ENCODE data around the gene SS18L1. TPM values are rescaled to one million over a fixed set of nuclear protein-coding genes. Genes with fewer than 3 reads are reported as not detected.

The SS18L1 gene
- total RNA-seq, 2 experiments from 2014 or later: 17.0 to 17.7 TPM

DNA sequence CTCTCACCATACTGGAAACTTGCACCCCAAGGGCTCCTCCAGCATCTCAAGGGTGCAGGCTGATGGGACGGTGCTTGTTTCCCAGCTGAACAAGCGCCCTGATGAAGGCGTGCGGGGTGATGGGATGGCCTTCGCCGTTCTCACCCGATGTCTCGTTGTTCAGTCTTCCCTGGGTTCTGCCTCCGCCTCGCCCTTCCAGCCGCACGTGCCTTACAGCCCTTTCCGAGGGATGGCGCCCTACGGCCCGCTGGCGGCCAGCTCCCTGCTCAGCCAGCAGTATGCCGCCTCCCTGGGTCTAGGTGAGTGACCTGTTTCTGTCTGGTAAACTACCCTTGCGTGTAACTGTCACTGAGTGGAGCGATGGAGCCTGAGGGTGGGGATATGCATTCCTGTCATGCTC lies 17.4 kb upstream of the SS18L1 start:
- Histone ChIP-seq H2AFZ (ENCODE audit: low read length) (no peak overlapping the region), H3K4me3 (ENCODE audit: low read depth, low read length, poor library complexity, severe bottlenecking) (no peak overlapping the region), H3K36me3 (ENCODE audit: insufficient read depth, low read length) (peaks cover 78% of the 10 kb centered on the region), H3K4me2 (ENCODE audit: low read length) (no peak overlapping the region), H3K79me2 (ENCODE audit: insufficient read depth, low read depth, low read length) (peaks cover 20% of the 10 kb centered on the region), H3K9me2 (ENCODE audit: insufficient read depth, low read length) (no peaks in the 10 kb centered on the region), H3K4me1 (ENCODE audit: insufficient read depth, low read length, poor library complexity, severe bottlenecking) (peaks cover 35% of the 10 kb centered on the region), H4K20me1 (ENCODE audit: insufficient read depth, low read length) (peaks cover 13% of the 10 kb centered on the region), H3K9me3 (ENCODE audit: low read length) (no peaks in the 10 kb centered on the region), H3K27ac (ENCODE audit: low read depth, low read length, poor library complexity, severe bottlenecking) (no peak overlapping the region)
- no TSS peak for BruUV-seq (replicated peaks)
- ChIA-PET CTCF (ENCODE audit: unreplicated experiment) (no interaction called here), POLR2A (no interaction called here)
- no peak for DNase-seq (ENCODE audit: low spot score)
- intact Hi-C loops (cut with micrococcal nuclease; ENCODE audit: unreplicated experiment): no loop called here
- TF ChIP-seq EZH2phosphoT487 (IDR thresholded peaks at IDR 0.05; ENCODE audit: borderline replicate concordance, low read depth, low read length): no peak
- TF ChIP-seq, protein P1, sequence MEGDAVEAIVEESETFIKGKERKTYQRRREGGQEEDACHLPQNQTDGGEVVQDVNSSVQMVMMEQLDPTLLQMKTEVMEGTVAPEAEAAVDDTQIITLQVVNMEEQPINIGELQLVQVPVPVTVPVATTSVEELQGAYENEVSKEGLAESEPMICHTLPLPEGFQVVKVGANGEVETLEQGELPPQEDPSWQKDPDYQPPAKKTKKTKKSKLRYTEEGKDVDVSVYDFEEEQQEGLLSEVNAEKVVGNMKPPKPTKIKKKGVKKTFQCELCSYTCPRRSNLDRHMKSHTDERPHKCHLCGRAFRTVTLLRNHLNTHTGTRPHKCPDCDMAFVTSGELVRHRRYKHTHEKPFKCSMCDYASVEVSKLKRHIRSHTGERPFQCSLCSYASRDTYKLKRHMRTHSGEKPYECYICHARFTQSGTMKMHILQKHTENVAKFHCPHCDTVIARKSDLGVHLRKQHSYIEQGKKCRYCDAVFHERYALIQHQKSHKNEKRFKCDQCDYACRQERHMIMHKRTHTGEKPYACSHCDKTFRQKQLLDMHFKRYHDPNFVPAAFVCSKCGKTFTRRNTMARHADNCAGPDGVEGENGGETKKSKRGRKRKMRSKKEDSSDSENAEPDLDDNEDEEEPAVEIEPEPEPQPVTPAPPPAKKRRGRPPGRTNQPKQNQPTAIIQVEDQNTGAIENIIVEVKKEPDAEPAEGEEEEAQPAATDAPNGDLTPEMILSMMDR (conservative IDR thresholded peaks at IDR 0.05; ENCODE audit: low read length): no peak

DNA sequence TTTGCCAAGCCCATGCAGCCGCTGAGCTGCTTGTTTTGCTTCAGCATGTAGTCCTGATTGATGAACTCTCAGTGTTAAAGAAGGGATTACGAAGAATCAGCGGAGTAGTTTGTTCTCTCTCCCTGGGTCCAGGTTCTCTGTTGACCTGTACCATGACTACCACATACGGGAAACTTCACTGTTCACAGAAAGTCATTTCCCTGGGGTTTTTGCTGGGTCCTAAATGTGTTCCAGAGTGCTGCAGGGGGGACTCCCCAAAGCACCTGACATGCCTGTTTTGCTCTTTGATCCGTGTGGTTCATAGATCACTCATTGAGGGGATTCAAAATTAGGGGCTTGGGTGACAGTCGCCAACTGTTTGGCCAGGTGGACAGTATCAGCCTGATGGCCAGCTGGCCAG lies 15.8 kb upstream of the SS18L1 start:
- H3K4me2 ChIP-seq (ENCODE audit: low read length): no peak overlapping the region
- peaks cover 94% of the 10 kb centered on the region for H3K36me3 ChIP-seq (ENCODE audit: insufficient read depth, low read length)
- POLR2A ChIA-PET: no interaction called here
- no peak for TF ChIP-seq EZH2phosphoT487 (IDR thresholded peaks at IDR 0.05; ENCODE audit: borderline replicate concordance, low read depth, low read length)
- TF ChIP-seq, protein P1 (conservative IDR thresholded peaks at IDR 0.05; ENCODE audit: low read length): no peak
- H2AFZ ChIP-seq (ENCODE audit: low read length): no peak overlapping the region
- no peak overlapping the region for H3K27ac ChIP-seq (ENCODE audit: low read depth, low read length, poor library complexity, severe bottlenecking)
- H3K9me2 ChIP-seq (ENCODE audit: insufficient read depth, low read length): no peaks in the 10 kb centered on the region
- BruUV-seq (replicated peaks): no TSS peak
- peaks cover 13% of the 10 kb centered on the region for H4K20me1 ChIP-seq (ENCODE audit: insufficient read depth, low read length)
- intact Hi-C loops (cut with micrococcal nuclease; ENCODE audit: unreplicated experiment): no loop called here
- CTCF ChIA-PET (ENCODE audit: unreplicated experiment): no interaction called here
- no peak overlapping the region for H3K4me3 ChIP-seq (ENCODE audit: low read depth, low read length, poor library complexity, severe bottlenecking)
- DNase-seq (ENCODE audit: low spot score): no peak
- no peaks in the 10 kb centered on the region for H3K9me3 ChIP-seq (ENCODE audit: low read length)
- peaks cover 19% of the 10 kb centered on the region for H3K79me2 ChIP-seq (ENCODE audit: insufficient read depth, low read depth, low read length)
- H3K4me1 ChIP-seq (ENCODE audit: insufficient read depth, low read length, poor library complexity, severe bottlenecking): peaks cover 32% of the 10 kb centered on the region

DNA sequence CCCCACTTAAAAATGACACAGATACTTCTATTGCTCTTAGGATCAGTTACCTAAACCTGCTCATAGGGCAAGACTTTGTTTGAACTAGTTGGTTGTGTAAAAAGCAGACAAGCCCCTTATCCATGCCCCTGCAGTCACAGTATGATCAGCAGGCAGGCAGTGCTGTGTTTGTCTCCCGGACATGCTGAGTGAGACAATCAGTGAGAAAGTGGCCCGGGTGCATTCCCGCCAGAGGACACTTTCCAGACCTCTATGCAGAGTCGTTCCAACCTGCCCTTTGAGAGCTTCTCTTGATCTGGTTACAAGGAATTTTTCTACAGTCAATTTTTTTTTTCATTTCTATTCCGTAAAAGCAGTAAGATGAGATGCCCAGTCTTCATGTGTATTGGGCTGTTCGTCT lies 15.1 kb upstream of the SS18L1 start:
- Histone ChIP-seq H2AFZ (ENCODE audit: low read length) (no peak overlapping the region), H3K9me2 (ENCODE audit: insufficient read depth, low read length) (no peaks in the 10 kb centered on the region), H3K4me1 (ENCODE audit: insufficient read depth, low read length, poor library complexity, severe bottlenecking) (peaks cover 27% of the 10 kb centered on the region), H3K4me2 (ENCODE audit: low read length) (no peak overlapping the region), H4K20me1 (ENCODE audit: insufficient read depth, low read length) (peaks cover 9% of the 10 kb centered on the region), H3K9me3 (ENCODE audit: low read length) (no peaks in the 10 kb centered on the region), H3K79me2 (ENCODE audit: insufficient read depth, low read depth, low read length) (peaks cover 12% of the 10 kb centered on the region), H3K27ac (ENCODE audit: low read depth, low read length, poor library complexity, severe bottlenecking) (peak overlapping the region; percentile 73), H3K4me3 (ENCODE audit: low read depth, low read length, poor library complexity, severe bottlenecking) (no peak overlapping the region), H3K36me3 (ENCODE audit: insufficient read depth, low read length) (peaks cover 100% of the 10 kb centered on the region)
- intact Hi-C loops (cut with micrococcal nuclease; ENCODE audit: unreplicated experiment): no loop called here
- DNase-seq (ENCODE audit: low spot score): no peak
- POLR2A ChIA-PET: no interaction called here
- CTCF ChIA-PET (ENCODE audit: unreplicated experiment): no interaction called here
- TF ChIP-seq, protein P1 (conservative IDR thresholded peaks at IDR 0.05; ENCODE audit: low read length): no peak
- no peak for TF ChIP-seq EZH2phosphoT487 (IDR thresholded peaks at IDR 0.05; ENCODE audit: borderline replicate concordance, low read depth, low read length)
- BruUV-seq (replicated peaks): no TSS peak

Measured in OCI-LY7 (cell line).